Heart left ventricle (tissue), 16 donors: ENCODE measurements around the gene GEN1. TPM values are rescaled to one million over a fixed set of nuclear protein-coding genes. Genes with fewer than 3 reads are reported as not detected.

Experiments
- ATAC-seq, 4 donors: fragments of 200-7000 bp; cut with Tn5 transposase; one replicate each; pipeline ENCODE4 v1.9.1; 2020 to 2022; ENCODE audit warnings: moderate library complexity in 4 of 4, mild to moderate bottlenecking in 3 of 4, moderate number of reproducible peaks in 1 of 4
- DNase-seq, 5 donors: peaks; one replicate each; pipeline ENCODE4 v3.0.0-alpha.2; 2020
- H3K27ac ChIP-seq, 12 donors: fragments of 200-600 bp; sonication (generic) in 4 of 12; one replicate each; pipeline versions ENCODE4 v1.5.0 to v1.8.0; 2016 to 2022; ENCODE audit warnings: mild to moderate bottlenecking in 2 of 12
- H3K27me3 ChIP-seq, 9 donors: fragments of 200-600 bp; sonication (generic) in 2 of 9; one replicate each; pipeline versions ENCODE4 v1.5.1 to v1.8.0; 2016 to 2022; ENCODE audit warnings: mild to moderate bottlenecking in 3 of 9
- H3K36me3 ChIP-seq, 9 donors: fragments of 200-600 bp; sonication (generic) in 2 of 9; one replicate each; pipeline versions ENCODE4 v1.5.0 to v1.8.0; 2018 to 2022; ENCODE audit warnings: mild to moderate bottlenecking in 2 of 9
- H3K4me1 ChIP-seq, 12 donors: fragments of 200-600 bp; sonication (generic) in 4 of 12; one replicate each; pipeline versions ENCODE4 v1.5.0 to v1.8.0; 2016 to 2022; ENCODE audit warnings: mild to moderate bottlenecking in 3 of 12
- H3K4me3 ChIP-seq, 12 donors: fragments of 200-600 bp; sonication (generic) in 4 of 12; one replicate each; pipeline versions ENCODE4 v1.5.0 to v1.8.0; 2017 to 2022; ENCODE audit warnings: mild to moderate bottlenecking in 9 of 12, moderate library complexity in 4 of 12
- H3K9me3 ChIP-seq, 12 donors: fragments of 200-600 bp; sonication (generic) in 4 of 12; one replicate each; pipeline versions ENCODE4 v1.5.0 to v1.8.0; 2016 to 2022; ENCODE audit warnings: mild to moderate bottlenecking in 1 of 12
- CTCF ChIP-seq, 12 donors: fragments of 200-600 bp; sonication (generic) in 4 of 12; IDR thresholded peaks; one replicate each; pipeline versions ENCODE4 v1.5.0 to v1.8.0; 2018 to 2022; ENCODE audit warnings: antibody characterized with exemption in 12 of 12, mild to moderate bottlenecking in 5 of 12
- POLR2A ChIP-seq, 2 donors: fragments of 450-650 bp; IDR thresholded peaks; one replicate each; pipeline ENCODE4 v1.6.1; 2017; ENCODE audit warnings: antibody characterized with exemption in 2 of 2, mild to moderate bottlenecking in 2 of 2, moderate library complexity in 2 of 2
- WGBS, 4 donors: extraction: QIAGEN DNeasy Blood & Tissue Kit in 2 of 4; methylation state at CpG; one replicate each; pipeline versions ENCODE4 v1.1.5 to v1.1.7; 2013 to 2018; 5-methylcytosine and 5-hydroxymethylcytosine counted together
- intact Hi-C, 10 donors: fragments of 100-400 bp; cut with DNase I; formaldehyde crosslinking; loops; one replicate each; pipeline versions ENCODE4 v1.11.1 to v1.14.2; 2022
- polyA plus RNA-seq, 2 donors: library from polyadenylated mRNA; stranded (reverse); fragments of 200-250 nt; gene quantifications; one replicate each; pipeline ENCODE4 v1.2.3, GENCODE V29; 2013
- total RNA-seq, 9 donors: library from RNA; depleted of rRNA in 2 of 9; stranded (reverse); fragments of >200 nt in 2 of 9; fragmentation: NEBNext Ultra II Directional in 3 of 9; extraction: Animal tissue kit (Norgen Biotek cat#: 25700) in 3 of 9; gene quantifications; one replicate each; pipeline versions ENCODE4 v1.1.0 to v1.2.4, GENCODE V29; 2016 to 2023
- donor health status: ischemic (EF 13 %, LVEDD 7.1; RV severe dilation, severe dysfunction).
- donor health status: healthy with polysubstance abuse.
- donor health status: DM: no; HTN: yes; CAD: no.
- donor health status: DM: no; HTN: no; CAD: no.
- donor health status: ischemic (EF 25% LVEDD 6.9; RV normal size, moderate dysfunction).
- donor health status: ischemic (EF 25% LVEDD 5.7; RV mildly dilated, moderate dysfunction).
- donor health status: healthy.
- donor health status: DM: yes; HTN: yes; CAD: no.
- donor health status: ischemic (EF 35%, LVEDD 5.7; RV mildly dilated, moderate dysfunction).
- donor health status: nonischemic (EF 11% LVEDD 7.7; RV severe dilation, severe dysfunction).
- donor health status: DM: yes; HTN: yes; CAD: no.
- donor health status: PGD.
- donor health status: ischemic (EF 29% LVEDD 5.4; RV normal size, mild dysfunction).
- donor health status: nonischemic (EF 23%, LVEDD 6.1; RV moderate dilation, normal function).

Gene GEN1
- total and polyA plus RNA-seq, 11 donors, result 1.0 to 8.8 (median 3.0) TPM

- ATAC-seq, result no peak
- Histone ChIP-seq H3K27ac (no peak overlapping the region), H3K27me3 (no peaks in the 10 kb centered on the region), H3K36me3 (no peaks in the 10 kb centered on the region), H3K4me1 (peaks cover 0 to 5% (median 0%) of the 10 kb centered on the region in 12 donors), H3K9me3 (no peaks in the 10 kb centered on the region), H3K4me3 (no peak overlapping the region)
- TF ChIP-seq CTCF (IDR thresholded peaks at IDR 0.05) (no peak), POLR2A (IDR thresholded peaks at IDR 0.05) (no peak)
- DNase-seq, result no peak
- WGBS, 4 donors, result 71 to 77% (median 75%) methylated on average over 4 of the region's 4 CpGs
- intact Hi-C loops, result no loop called here
Observed at GRCh38 chr2:17793296-17793695, 39.4 kb downstream of the GEN1 start.

GRCh38 chr2:17793803-17794354 is 39.9 kb downstream of the GEN1 start:
- ATAC-seq (no peak), DNase-seq (no peak)
- no peak overlapping the region for H3K4me3 ChIP-seq
- H3K36me3 ChIP-seq, result no peaks in the 10 kb centered on the region
- intact Hi-C loops, result no loop called here
- 83 to 89% (median 85%) methylated on average over 6 of the region's 6 CpGs for WGBS, 4 donors
- peaks cover 0 to 5% (median 0%) of the 10 kb centered on the region in 12 donors for H3K4me1 ChIP-seq
- no peaks in the 10 kb centered on the region for H3K27me3 ChIP-seq
- no peak overlapping the region for H3K27ac ChIP-seq
- H3K9me3 ChIP-seq, result no peaks in the 10 kb centered on the region
- no peak for TF ChIP-seq POLR2A (IDR thresholded peaks at IDR 0.05)
- TF ChIP-seq CTCF (IDR thresholded peaks at IDR 0.05), result no peak

- no peak overlapping the region for H3K27ac ChIP-seq
- H3K4me1 ChIP-seq, result peaks cover 0 to 16% (median 7%) of the 10 kb centered on the region in 12 donors
- WGBS, 4 donors, result 89 to 93% (median 91%) methylated on average over 5 of the region's 5 CpGs
- no peaks in the 10 kb centered on the region for H3K9me3 ChIP-seq
- H3K27me3 ChIP-seq, result no peaks in the 10 kb centered on the region
- DNase-seq (no peak), ATAC-seq (no peak)
- no peak overlapping the region for H3K4me3 ChIP-seq
- H3K36me3 ChIP-seq, result no peaks in the 10 kb centered on the region
- TF ChIP-seq CTCF (IDR thresholded peaks at IDR 0.05) (no peak), POLR2A (IDR thresholded peaks at IDR 0.05) (no peak)
- intact Hi-C loops, result no loop called here
Observed at GRCh38 chr2:17795309-17795708, 41.4 kb downstream of the GEN1 start.

- intact Hi-C loops, result no loop called here
- no peak for DNase-seq
- no peaks in the 10 kb centered on the region for H3K9me3 ChIP-seq
- TF ChIP-seq CTCF (IDR thresholded peaks at IDR 0.05), result no peak
- no peak for TF ChIP-seq POLR2A (IDR thresholded peaks at IDR 0.05)
- no peak for ATAC-seq
- WGBS, 4 donors, result 95 to 99% (median 95%) methylated on average over 4 of the region's 4 CpGs
- H3K4me3 ChIP-seq, result no peak overlapping the region
- H3K27me3 ChIP-seq, result no peaks in the 10 kb centered on the region
- H3K4me1 ChIP-seq, result peaks cover 0 to 21% (median 10%) of the 10 kb centered on the region in 12 donors
- H3K36me3 ChIP-seq, result no peaks in the 10 kb centered on the region
- H3K27ac ChIP-seq, result no peak overlapping the region
Observed at GRCh38 chr2:17798338-17798737, 44.4 kb downstream of the GEN1 start.
